A673 (cell line): ENCODE results near the gene MORN5.

Source experiments
- CTCF ChIP-seq: fragments of 300-800, 200-600 bp; sonication (generic); conservative IDR thresholded peaks from 2 replicates; pipeline ENCODE4 v1.5.1; 2017; ENCODE audit warnings: low read depth, mild to moderate bottlenecking, antibody characterized with exemption, low read length, moderate library complexity, mixed read lengths
- EZH2 ChIP-seq: fragments of 200-600 bp; sonication (generic); IDR thresholded peaks from 2 replicates; pipeline ENCODE4 v1.6.1; 2017; ENCODE audit warnings: borderline replicate concordance, low read depth, mild to moderate bottlenecking, mixed read lengths, antibody characterized with exemption, low read length; ENCODE audit not compliant: poor library complexity, severe bottlenecking

- TF ChIP-seq CTCF, result no peak
- no peak for TF ChIP-seq EZH2
Measured at GRCh38 chr9:122197426-122197825, 37.7 kb downstream of the MORN5 start.
